ENCODE measurements around the gene EIF4A3.

- TF ChIP-seq CTCF (IDR thresholded peaks at IDR 0.05) (no peak), EP300 (IDR thresholded peaks at IDR 0.05) (no peak)
Observed at GRCh38 chr17:80114758-80115157, 32.2 kb downstream of the EIF4A3 start.

Measured in ovary (tissue), 3 donors.